Skeletal muscle satellite cell (primary cell): Measurements from ENCODE around the gene SLC2A6.

ENCODE experiments used
- H3K27me3 ChIP-seq: 2 replicates; pipeline ENCODE4 v1.7.0; 2013; ENCODE audit warnings: low read length; ENCODE audit not compliant: control insufficient read depth, insufficient read depth
- H3K36me3 ChIP-seq: 2 replicates; pipeline ENCODE4 v1.7.0; 2013; ENCODE audit warnings: mild to moderate bottlenecking, control low read depth, low read length; ENCODE audit not compliant: insufficient read depth
- H3K4me1 ChIP-seq: 2 replicates; pipeline ENCODE4 v1.7.0; 2013; ENCODE audit warnings: low read length; ENCODE audit not compliant: control insufficient read depth, insufficient read depth
- H3K4me2 ChIP-seq: 2 replicates; pipeline ENCODE4 v1.7.0; 2013; ENCODE audit warnings: mild to moderate bottlenecking, low read length
- H3K4me3 ChIP-seq: 2 replicates; pipeline ENCODE4 v1.7.0; 2013; ENCODE audit warnings: low read length
- H3K9ac ChIP-seq: 2 replicates; pipeline ENCODE4 v1.7.0; 2013; ENCODE audit warnings: mild to moderate bottlenecking, low read depth, low read length, moderate library complexity
- H3K9me3 ChIP-seq: replicated peaks from 2 replicates; pipeline ENCODE4 v1.7.0; 2013; ENCODE audit warnings: mild to moderate bottlenecking, control low read depth, low read length

SLC2A6 gene

DNA sequence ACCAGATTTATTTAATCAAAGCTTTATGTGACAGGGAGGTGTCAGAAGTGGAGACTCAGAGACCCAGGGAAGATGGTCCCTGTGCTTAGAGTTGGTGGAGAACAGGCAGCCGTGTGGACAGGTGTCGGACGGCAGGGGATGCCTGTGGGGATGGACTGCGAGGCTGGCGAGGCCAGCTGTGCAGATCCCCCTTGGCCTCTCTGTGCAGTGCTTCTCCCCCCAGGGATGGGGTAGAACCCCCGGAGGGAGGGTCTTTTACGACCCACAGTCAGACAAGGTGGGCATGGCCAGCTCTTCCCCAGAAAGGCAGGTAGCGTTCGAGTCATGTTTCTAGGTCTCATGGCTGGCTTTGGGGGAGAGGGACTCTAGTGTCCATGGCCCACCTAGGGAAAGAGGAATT lies 4.7 kb upstream of the SLC2A6 start:
- H3K4me1 ChIP-seq = peaks cover 6% of the 10 kb centered on the region
- H3K4me2 ChIP-seq = no peak overlapping the region
- no peak overlapping the region for H3K4me3 ChIP-seq
- H3K36me3 ChIP-seq = no peaks in the 10 kb centered on the region
- H3K27me3 ChIP-seq = peaks cover 14% of the 10 kb centered on the region
- no peaks in the 10 kb centered on the region for H3K9me3 ChIP-seq
- H3K9ac ChIP-seq = no peak overlapping the region

DNA sequence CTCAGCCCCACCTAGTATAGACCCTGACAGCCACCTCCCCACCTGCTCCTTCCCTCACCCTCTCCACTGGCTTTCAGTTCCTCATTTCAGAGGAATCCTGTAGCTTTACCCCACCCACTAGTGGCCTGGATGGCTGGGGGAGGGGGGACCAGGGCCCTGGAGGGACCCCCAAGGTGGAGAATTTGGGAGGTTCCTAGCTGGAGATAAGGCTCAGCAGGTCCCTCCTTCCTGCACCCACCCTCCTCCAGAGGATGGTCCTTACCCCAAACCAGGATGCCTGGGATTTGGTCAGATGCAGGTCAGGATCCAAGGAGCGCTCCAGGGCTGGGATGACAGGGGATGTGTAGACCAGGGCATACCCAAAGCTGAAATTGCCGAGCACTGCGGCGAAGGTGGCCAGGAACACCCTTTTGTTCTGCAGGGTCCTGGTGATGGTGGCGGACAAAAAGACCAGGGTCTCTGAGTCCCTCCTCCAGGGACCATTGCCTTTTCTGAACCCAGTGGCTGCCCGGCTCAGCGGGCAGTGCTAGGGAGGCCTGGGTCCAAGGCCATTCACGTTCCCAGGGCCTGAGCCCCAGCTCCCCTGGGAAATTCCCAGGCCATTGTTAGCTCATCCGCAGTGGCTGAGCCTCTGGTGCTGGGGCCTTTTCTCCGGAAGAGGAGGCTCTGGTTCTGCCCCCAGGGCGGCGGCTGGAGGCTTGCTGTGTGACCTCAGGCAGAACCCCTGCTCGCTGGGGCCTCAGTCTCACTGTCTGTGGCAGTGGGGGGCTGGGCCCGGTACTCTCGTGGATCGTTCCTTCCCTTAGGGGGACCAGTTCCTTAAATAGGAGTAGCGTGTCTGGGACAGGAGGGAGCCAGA lies 678 bp downstream of the SLC2A6 start:
- Histone ChIP-seq H3K9ac (peak overlapping the region; percentile 84), H3K4me1 (peaks cover 13% of the 10 kb centered on the region), H3K4me2 (peak overlapping the region; percentile 85), H3K36me3 (peaks cover 21% of the 10 kb centered on the region), H3K27me3 (peaks cover 6% of the 10 kb centered on the region), H3K4me3 (peak overlapping the region; percentile 77), H3K9me3 (no peaks in the 10 kb centered on the region)

DNA sequence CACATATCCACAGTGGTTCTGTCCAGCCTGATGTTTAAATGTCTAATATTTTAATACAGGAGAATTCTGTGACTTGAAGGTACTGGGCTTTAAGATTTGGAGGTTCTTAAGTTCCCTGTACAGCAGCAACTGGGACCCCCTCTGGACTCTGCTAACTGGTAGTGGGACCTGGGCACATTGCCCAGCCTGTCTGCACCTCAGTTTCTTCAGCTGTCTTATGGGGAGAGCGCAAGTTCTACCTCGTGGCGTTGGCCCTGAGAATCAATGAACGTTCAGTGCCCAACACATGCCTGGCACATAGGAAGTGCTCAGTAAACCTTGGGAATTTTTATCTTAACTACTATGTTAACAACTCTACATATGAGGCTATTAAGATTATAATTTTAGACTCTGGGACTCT lies 1.4 kb downstream of the SLC2A6 start:
- Histone ChIP-seq H3K27me3 (peaks cover 2% of the 10 kb centered on the region), H3K4me1 (peaks cover 13% of the 10 kb centered on the region), H3K36me3 (peaks cover 27% of the 10 kb centered on the region), H3K9ac (no peak overlapping the region), H3K9me3 (no peaks in the 10 kb centered on the region), H3K4me2 (peak overlapping the region; percentile 85), H3K4me3 (peak overlapping the region; percentile 77)

DNA sequence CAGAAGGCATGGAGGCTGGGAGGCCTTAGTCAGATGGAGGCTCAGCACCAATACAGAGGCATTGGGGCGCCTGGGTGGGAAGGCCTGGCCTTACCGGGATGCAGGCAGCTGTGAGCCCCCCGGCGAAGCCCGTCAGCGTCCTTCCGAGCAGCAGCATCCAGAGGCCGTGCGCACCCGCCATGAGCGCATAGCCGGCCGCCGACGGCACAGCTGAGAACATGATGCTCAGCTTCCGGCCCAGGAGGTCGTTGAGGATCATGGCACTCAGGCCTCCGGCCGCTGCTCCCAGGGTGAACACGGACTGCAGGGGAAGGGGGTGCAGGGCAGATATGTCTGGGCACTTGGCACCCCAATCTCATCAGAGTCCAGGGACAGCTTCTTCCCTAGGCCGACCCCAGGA lies 2.0 kb downstream of the SLC2A6 start:
- Histone ChIP-seq H3K4me2 (no peak overlapping the region), H3K36me3 (peaks cover 28% of the 10 kb centered on the region), H3K9ac (no peak overlapping the region), H3K4me3 (no peak overlapping the region), H3K27me3 (no peaks in the 10 kb centered on the region), H3K4me1 (peaks cover 13% of the 10 kb centered on the region), H3K9me3 (no peaks in the 10 kb centered on the region)

DNA sequence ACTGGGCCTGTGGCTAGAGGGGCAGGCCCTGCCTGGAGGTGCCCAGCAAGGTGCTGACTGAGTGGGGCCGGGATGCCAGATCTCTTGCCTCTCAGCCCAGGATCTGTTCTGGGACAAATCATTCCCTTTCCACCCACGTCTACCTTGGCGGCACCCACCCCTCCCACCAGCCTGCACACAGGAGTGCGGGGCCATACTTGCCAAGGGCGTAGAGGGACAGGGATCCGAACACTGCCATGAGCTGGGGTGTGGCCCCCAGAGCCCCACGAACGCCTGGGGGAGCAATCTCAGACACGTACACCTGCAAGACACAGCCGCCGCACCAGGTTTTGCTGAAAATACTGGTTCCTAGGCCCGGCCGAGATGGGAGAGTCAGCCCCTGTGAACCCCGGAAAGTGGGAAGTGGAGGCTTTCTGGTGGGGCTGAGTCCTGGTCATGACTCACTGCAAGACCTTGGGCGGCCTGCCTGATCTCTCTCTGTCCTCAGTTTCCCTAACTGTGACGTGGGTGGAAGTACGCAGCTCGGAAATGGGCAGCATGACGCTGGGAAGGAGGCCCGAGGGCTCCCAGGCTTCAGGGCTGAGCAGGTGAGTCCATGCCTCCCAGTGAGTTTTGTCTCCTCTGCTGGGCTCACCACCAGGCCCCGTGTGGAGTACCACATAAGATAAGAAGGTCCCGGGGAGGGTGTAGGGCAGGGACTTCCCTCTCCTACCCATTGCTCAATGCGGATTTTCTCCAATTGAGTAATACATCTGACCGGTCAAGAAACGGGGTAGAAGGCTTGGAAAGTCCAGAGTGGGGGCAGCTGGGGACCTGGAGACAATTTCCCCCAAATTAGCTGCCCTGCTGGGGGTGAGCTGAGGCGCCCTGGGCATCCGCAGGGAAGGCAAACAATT lies 2.6 kb downstream of the SLC2A6 start:
- Histone ChIP-seq H3K9me3 (no peaks in the 10 kb centered on the region), H3K4me3 (no peak overlapping the region), H3K27me3 (no peaks in the 10 kb centered on the region), H3K4me1 (peaks cover 13% of the 10 kb centered on the region), H3K4me2 (no peak overlapping the region), H3K9ac (no peak overlapping the region), H3K36me3 (peaks cover 33% of the 10 kb centered on the region)

DNA sequence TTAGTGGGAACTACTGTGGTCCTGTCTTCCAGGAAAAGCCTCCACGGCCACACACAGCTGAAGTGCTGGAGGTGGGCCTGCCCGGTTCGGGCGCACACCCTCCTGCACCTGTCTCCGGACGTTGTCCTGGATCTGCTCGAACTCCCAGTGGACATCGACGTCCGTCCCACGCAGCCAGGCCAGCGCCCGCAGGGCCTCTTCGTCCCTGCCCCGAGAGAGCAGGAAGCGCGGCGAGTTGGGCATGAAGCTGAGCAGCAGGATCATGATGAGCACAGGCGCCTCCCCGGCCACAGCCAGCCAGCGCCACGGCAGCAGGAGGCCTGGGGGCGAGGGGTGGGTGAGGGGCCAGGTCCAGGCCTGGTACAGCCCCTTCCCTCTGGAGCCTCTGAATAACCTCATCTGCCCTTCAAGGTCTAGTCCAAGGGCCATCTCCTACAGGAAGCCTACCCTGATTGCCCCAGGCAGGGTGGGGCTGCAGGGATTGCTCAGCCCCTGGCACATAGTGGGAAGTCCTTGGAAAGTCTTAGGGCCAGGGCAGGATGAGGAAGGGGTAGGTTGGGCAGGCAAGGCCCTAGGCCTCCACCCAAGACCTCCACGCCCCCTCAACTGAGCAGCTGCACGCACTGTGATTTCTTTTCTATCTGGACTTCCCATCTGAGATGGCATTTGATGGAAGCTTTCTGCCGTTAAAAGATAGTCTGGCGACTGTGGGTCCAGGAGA lies 3.4 kb downstream of the SLC2A6 start:
- H3K9ac ChIP-seq = no peak overlapping the region
- peaks cover 13% of the 10 kb centered on the region for H3K4me1 ChIP-seq
- no peaks in the 10 kb centered on the region for H3K27me3 ChIP-seq
- no peaks in the 10 kb centered on the region for H3K9me3 ChIP-seq
- H3K36me3 ChIP-seq = peaks cover 33% of the 10 kb centered on the region
- H3K4me2 ChIP-seq = no peak overlapping the region
- H3K4me3 ChIP-seq = no peak overlapping the region

DNA sequence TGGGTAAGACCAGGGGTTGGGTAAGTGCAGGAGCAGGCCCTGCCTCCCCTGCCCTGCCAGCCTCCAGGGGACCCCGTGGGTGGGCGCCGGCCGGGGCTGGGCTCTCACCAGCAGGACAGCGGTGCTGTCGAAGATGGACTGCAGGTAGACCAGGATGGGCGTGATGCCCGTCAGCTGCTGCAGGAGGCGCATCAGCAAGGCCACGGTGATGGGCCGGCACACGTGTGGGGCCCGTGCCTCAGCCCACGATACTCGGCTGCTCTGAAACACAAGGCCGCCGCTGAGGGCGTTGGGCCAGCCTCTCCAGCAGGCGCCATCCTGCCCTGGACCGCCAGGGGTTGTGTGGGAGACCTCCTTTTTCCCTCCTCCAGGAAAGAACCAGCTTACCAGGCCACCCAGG lies 4.0 kb downstream of the SLC2A6 start:
- Histone ChIP-seq H3K4me2 (no peak overlapping the region), H3K27me3 (no peaks in the 10 kb centered on the region), H3K4me1 (peaks cover 13% of the 10 kb centered on the region), H3K4me3 (no peak overlapping the region), H3K9me3 (no peaks in the 10 kb centered on the region), H3K9ac (no peak overlapping the region), H3K36me3 (peaks cover 33% of the 10 kb centered on the region)

DNA sequence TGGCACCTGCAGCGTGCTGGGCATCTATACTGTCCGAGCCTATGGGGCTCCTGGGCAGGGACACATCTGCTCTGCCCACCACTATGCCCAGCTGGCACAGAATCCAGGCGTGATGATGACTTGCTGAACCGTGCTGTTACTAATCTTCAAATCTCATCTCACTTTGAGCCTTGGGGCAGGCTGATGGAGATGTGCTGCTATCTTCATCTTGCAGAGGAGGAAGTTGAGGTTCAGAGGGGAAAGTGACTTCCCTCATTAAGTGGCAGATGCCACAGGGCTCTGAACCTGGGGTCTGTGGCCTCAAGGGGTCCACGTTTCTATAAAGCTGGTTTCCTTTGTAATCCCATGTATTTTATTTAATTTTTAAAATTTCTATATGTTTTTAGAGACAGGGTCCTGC lies 4.7 kb downstream of the SLC2A6 start:
- Histone ChIP-seq H3K4me3 (no peak overlapping the region), H3K9me3 (no peaks in the 10 kb centered on the region), H3K27me3 (no peaks in the 10 kb centered on the region), H3K4me2 (no peak overlapping the region), H3K36me3 (peaks cover 33% of the 10 kb centered on the region), H3K9ac (no peak overlapping the region), H3K4me1 (peaks cover 7% of the 10 kb centered on the region)

DNA sequence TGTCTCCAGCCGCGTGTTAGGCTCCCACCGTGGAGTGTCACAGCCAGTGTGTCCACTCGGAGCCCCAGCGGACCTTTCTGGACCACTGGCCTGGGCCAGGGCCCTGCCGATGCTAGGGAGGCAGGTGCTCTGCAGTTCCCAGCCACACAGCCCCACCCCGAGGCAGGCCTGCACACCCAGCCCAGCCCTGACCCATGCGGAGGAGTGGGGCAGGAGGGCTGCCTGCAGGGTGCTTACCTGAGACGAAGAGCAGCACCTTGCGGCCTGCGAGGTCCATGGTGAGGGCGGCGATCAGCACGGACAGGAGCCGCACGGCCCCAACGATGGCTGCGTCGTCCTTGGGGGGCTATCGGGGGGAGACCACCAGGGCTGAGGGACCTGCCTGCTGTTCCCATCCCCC lies 5.2 kb downstream of the SLC2A6 start:
- H3K9ac ChIP-seq = no peak overlapping the region
- H3K36me3 ChIP-seq = peaks cover 33% of the 10 kb centered on the region
- no peak overlapping the region for H3K4me2 ChIP-seq
- peaks cover 7% of the 10 kb centered on the region for H3K4me1 ChIP-seq
- no peak overlapping the region for H3K4me3 ChIP-seq
- H3K27me3 ChIP-seq = no peaks in the 10 kb centered on the region
- H3K9me3 ChIP-seq = no peaks in the 10 kb centered on the region

DNA sequence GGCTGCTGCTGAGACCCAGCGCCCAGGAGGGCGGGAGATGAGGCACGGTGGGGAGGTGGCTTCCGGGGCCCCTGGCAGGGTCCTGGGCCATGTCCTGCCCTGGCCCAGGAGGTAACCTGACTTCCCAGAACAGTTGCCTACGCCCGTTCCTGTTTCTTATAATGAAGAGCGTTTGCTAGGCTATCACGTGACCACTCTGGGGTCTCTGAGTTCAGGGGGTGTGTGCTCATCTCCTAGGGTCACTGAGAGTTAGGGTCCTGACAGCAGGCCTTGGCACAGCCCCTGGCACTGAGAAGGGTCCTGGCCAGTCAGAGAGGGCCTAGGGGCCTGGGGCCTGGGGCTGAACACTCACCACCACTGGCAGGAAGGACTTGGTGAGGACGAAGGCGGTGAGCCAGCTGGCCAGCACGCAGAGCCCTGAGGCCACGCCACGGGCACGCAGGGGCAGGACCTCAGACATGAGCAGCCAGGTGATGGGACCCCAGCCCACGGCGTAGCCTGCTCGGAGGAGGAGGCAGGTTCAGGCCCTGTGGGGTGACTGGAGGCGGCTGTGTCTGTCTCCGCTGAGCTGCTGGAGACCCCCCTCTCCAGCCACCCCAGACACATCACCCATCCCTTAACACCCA lies 6.0 kb downstream of the SLC2A6 start:
- H3K4me2 ChIP-seq = no peak overlapping the region
- no peak overlapping the region for H3K4me3 ChIP-seq
- H3K27me3 ChIP-seq = no peaks in the 10 kb centered on the region
- H3K9me3 ChIP-seq = no peaks in the 10 kb centered on the region
- H3K9ac ChIP-seq = no peak overlapping the region
- H3K4me1 ChIP-seq = no peaks in the 10 kb centered on the region
- H3K36me3 ChIP-seq = peaks cover 33% of the 10 kb centered on the region

DNA sequence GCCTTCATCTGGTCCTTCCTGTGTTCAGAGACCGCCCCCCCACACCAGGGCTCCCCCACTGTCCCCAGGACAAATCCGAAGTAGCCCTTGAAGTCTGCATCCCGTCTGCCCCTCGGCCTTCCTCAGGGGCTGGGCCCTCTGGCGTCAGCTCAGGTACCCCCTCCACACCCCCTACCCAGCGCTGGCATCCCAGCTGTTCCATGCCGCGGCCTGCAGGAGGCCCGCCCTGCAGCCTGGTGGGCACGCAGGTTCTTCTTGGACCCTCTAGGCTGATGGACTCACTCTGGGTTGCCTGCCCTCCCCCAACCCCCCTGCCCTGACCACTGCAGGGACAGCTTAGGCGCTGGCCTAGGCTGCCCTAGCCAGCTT lies 6.6 kb downstream of the SLC2A6 start:
- Histone ChIP-seq H3K27me3 (no peaks in the 10 kb centered on the region), H3K36me3 (peaks cover 33% of the 10 kb centered on the region), H3K9me3 (no peaks in the 10 kb centered on the region), H3K4me2 (no peak overlapping the region), H3K4me3 (no peak overlapping the region), H3K9ac (no peak overlapping the region), H3K4me1 (no peaks in the 10 kb centered on the region)
